HepG2 (cell line): ENCODE measurements around the gene HRCT1. TPM values are rescaled to one million over a fixed set of nuclear protein-coding genes. Genes with fewer than 3 reads are reported as not detected.
A peak's percentile ranks its signal among the peaks of the same experiment; 100 is the strongest.

Source experiments
- ATAC-seq: fragments of 200-7000 bp; cut with Tn5 transposase; 3 replicates; pipeline ENCODE4 v1.9.1; 2020; ENCODE audit warnings: mild to moderate bottlenecking, moderate library complexity
- BruUV-seq: library from RNA; stranded (reverse); fragments of 400-500 nt; replicated peaks from 2 replicates; lab custom pipeline; 2021; lab: Mats Ljungman, UMichigan
- CTCF ChIA-PET: fragments of 300-600 bp; formaldehyde crosslinking; extraction: SDS; loops from one replicate; lab custom pipeline; 2021; ENCODE audit warnings: low total read pairs, inconsistent platforms, low intra/inter-chr PET ratio; lab: Yijun Ruan, JAX
- POLR2A ChIA-PET: fragments of 350-600 bp; sonication (Branson Sonifier 250); formaldehyde crosslinking; loops from one replicate; lab custom pipeline; 2020; ENCODE audit warnings: antibody characterized with exemption, inconsistent platforms; lab: Yijun Ruan, JAX
- DNase-seq: peaks from one replicate; pipeline ENCODE4 v3.0.0-alpha.2; 2015; ENCODE audit warnings: low spot score
- FAIRE-seq: peaks from 3 replicates; lab custom pipeline; 2011; peaks lifted over from hg19 to GRCh38; lab: Jason Lieb, UNC
- H2AFZ ChIP-seq: one replicate; pipeline ENCODE4 v1.6.1; 2011; ENCODE audit warnings: low read length, inconsistent platforms
- H3K27ac ChIP-seq: fragments of 300-600 bp; 3 replicates; pipeline ENCODE4 v1.8.0; 2011; ENCODE audit warnings: mixed run types, mild to moderate bottlenecking, mixed read lengths, low read length, inconsistent platforms; ENCODE audit not compliant: insufficient read depth; ENCODE audit errors: extremely low read length
- H3K27me3 ChIP-seq, 2 experiments: fragments of 200-600 bp in 1 of 2; 2 replicates in 1 of 2; 3 replicates in 1 of 2; pipeline versions ENCODE4 v1.6.0 to v1.8.0; 2011; ENCODE audit warnings: low read length in 2 of 2, mild to moderate bottlenecking in 2 of 2, moderate library complexity in 2 of 2, inconsistent platforms in 1 of 2; ENCODE audit not compliant: insufficient read depth in 2 of 2, control insufficient read depth in 1 of 2
- H3K36me3 ChIP-seq, 2 experiments: fragments of 200-600 bp in 1 of 2; replicated peaks in 1 of 2; 2 replicates in 1 of 2; 3 replicates in 1 of 2; pipeline versions ENCODE4 v1.5.1 to v1.8.0; 2011; ENCODE audit warnings: low read length in 2 of 2, inconsistent platforms in 1 of 2; ENCODE audit not compliant: insufficient read depth in 2 of 2, control insufficient read depth in 1 of 2
- H3K4me1 ChIP-seq: 2 replicates; pipeline ENCODE4 v1.5.1; 2012; ENCODE audit warnings: low read length, inconsistent platforms; ENCODE audit not compliant: insufficient read depth
- H3K4me2 ChIP-seq: 2 replicates; pipeline ENCODE4 v1.6.0; 2011; ENCODE audit warnings: low read depth, low read length, inconsistent platforms
- H3K4me3 ChIP-seq, 3 experiments: fragments of 200-600 bp in 1 of 3; sonication (generic), shearing (Covaris generic) in 1 of 3; replicated peaks in 1 of 3; 2 replicates each; pipeline ENCODE4 v1.5.1; 2011 to 2016; ENCODE audit warnings: low read length in 3 of 3, inconsistent platforms in 2 of 3, low read depth in 2 of 3, mild to moderate bottlenecking in 2 of 3, control low read depth in 1 of 3, mixed read lengths in 1 of 3; ENCODE audit not compliant: insufficient read depth in 1 of 3
- H3K79me2 ChIP-seq: one replicate; pipeline ENCODE4 v1.6.1; 2011; ENCODE audit warnings: low read length, inconsistent platforms; ENCODE audit not compliant: insufficient read depth
- H3K9ac ChIP-seq: 2 replicates; pipeline ENCODE4 v1.6.0; 2011; ENCODE audit warnings: mild to moderate bottlenecking, low read depth, low read length, inconsistent platforms; ENCODE audit not compliant: insufficient read depth
- H3K9me3 ChIP-seq: 2 replicates; pipeline ENCODE4 v1.5.1; 2012; ENCODE audit warnings: mild to moderate bottlenecking, low read length
- H4K20me1 ChIP-seq: 2 replicates; pipeline ENCODE4 v1.6.0; 2011; ENCODE audit warnings: inconsistent platforms, mild to moderate bottlenecking, low read length, moderate library complexity; ENCODE audit not compliant: insufficient read depth
- HMG20A ChIP-seq: IDR thresholded peaks from 2 replicates; pipeline ENCODE4 v1.6.1; 2016; ENCODE audit warnings: borderline replicate concordance
- IKZF1 ChIP-seq: fragments of 450-650 bp; IDR thresholded peaks from 2 replicates; pipeline ENCODE4 v1.7.1; 2016
- MED13 ChIP-seq: sonication (generic); formaldehyde crosslinking; IDR thresholded peaks from 2 replicates; pipeline ENCODE4 v1.5.0; 2020; ENCODE audit warnings: missing genetic modification reagents
- NR2F6 ChIP-seq, 2 experiments: IDR thresholded peaks; 2 replicates each; pipeline ENCODE4 v1.6.1; 2016; ENCODE audit warnings: antibody characterized with exemption in 1 of 2, mild to moderate bottlenecking in 1 of 2
- ONECUT2 ChIP-seq: sonication (generic); formaldehyde crosslinking; IDR thresholded peaks from 2 replicates; pipeline ENCODE4 v1.4.0; 2020; ENCODE audit warnings: missing genetic modification reagents
- POLR2G ChIP-seq: fragments of 200-400 bp; formaldehyde crosslinking; IDR thresholded peaks from 2 replicates; pipeline ENCODE4 v1.6.1; 2018; ENCODE audit warnings: mild to moderate bottlenecking, low read depth, low read length, moderate library complexity
- PTBP1 ChIP-seq: fragments of 200-400 bp; formaldehyde crosslinking; IDR thresholded peaks from 2 replicates; pipeline ENCODE4 v1.6.1; 2018; ENCODE audit warnings: low read length, low read depth; ENCODE audit not compliant: poor library complexity, severe bottlenecking
- RCOR2 ChIP-seq: IDR thresholded peaks from 2 replicates; pipeline ENCODE4 v1.6.1; 2016; ENCODE audit warnings: missing biosample characterization, missing genetic modification reagents
- SALL1 ChIP-seq: sonication (generic); formaldehyde crosslinking; IDR thresholded peaks from 2 replicates; pipeline ENCODE4 v1.8.0; 2022; ENCODE audit warnings: mild to moderate bottlenecking, missing genetic modification reagents
- STAT5B ChIP-seq: sonication (generic); formaldehyde crosslinking; IDR thresholded peaks from 2 replicates; pipeline ENCODE4 v1.4.0; 2020; ENCODE audit warnings: missing genetic modification reagents
- ZBTB7B ChIP-seq: sonication (generic); formaldehyde crosslinking; IDR thresholded peaks from 2 replicates; pipeline ENCODE4 v1.4.0; 2020; ENCODE audit warnings: missing genetic modification reagents
- ZNF207 ChIP-seq: fragments of 450-650 bp; IDR thresholded peaks from 2 replicates; pipeline ENCODE4 v1.6.1; 2016; ENCODE audit warnings: antibody characterized with exemption, borderline replicate concordance
- ZNF331 ChIP-seq: sonication (generic); formaldehyde crosslinking; IDR thresholded peaks from 2 replicates; pipeline ENCODE4 v1.4.0; 2020; ENCODE audit warnings: missing genetic modification reagents
- ZNF543 ChIP-seq: sonication (generic); formaldehyde crosslinking; IDR thresholded peaks from 2 replicates; pipeline ENCODE4 v1.4.0; 2020; ENCODE audit warnings: mild to moderate bottlenecking, missing genetic modification reagents
- ZSCAN21 ChIP-seq: sonication (generic); formaldehyde crosslinking; IDR thresholded peaks from 2 replicates; pipeline ENCODE4 v1.8.0; 2022; ENCODE audit warnings: mild to moderate bottlenecking, missing genetic modification reagents, moderate library complexity, borderline replicate concordance
- WGBS: methylation state at CpG from one replicate; pipeline ENCODE4 v1.1.6; 2017; ENCODE audit warnings: low lambda C conversion rate; 5-methylcytosine and 5-hydroxymethylcytosine counted together
- in situ Hi-C: cut with HindIII; loops from 2 replicates; pipeline ENCODE4 v1.10.0; 2017; ENCODE audit warnings: low pct_unique_long_range_greater_than_20kb; ENCODE audit not compliant: extremely low pct_ligation_motif_present
- intact Hi-C: fragments of 100-400 bp; cut with micrococcal nuclease; formaldehyde crosslinking; loops from one replicate; pipeline ENCODE4 v1.10.0; 2022; ENCODE audit not compliant: unreplicated experiment
- polyA plus RNA-seq, 8 experiments: library from polyadenylated mRNA; depleted of rRNA in 3 of 8; stranded (reverse) in 7 of 8; unstranded in 1 of 8; fragments of >200 nt; fragmentation: Illumina TruSeq in 4 of 8; extraction: Trizol in 4 of 8; gene quantifications; 2 replicates each; pipeline versions ENCODE4 v1.2.1 to v1.2.3, GENCODE V29; 2011 to 2016; ENCODE audit warnings: low read depth in 4 of 8, missing spikeins in 1 of 8, mixed read lengths in 1 of 8; ENCODE audit not compliant: insufficient read depth in 1 of 8
- total RNA-seq, 5 experiments: library from RNA; depleted of rRNA; stranded (reverse); fragments of >200 nt; fragmentation: Illumina TruSeq; extraction: Trizol; gene quantifications; 2 replicates each; pipeline ENCODE4 v1.2.3, GENCODE V29; 2016; ENCODE audit warnings: low read depth in 1 of 5
- TF ChIP-seq, protein P1 (sequence below): sonication (generic); formaldehyde crosslinking; IDR thresholded peaks from 2 replicates; pipeline ENCODE4 v1.8.0; 2022; ENCODE audit warnings: mild to moderate bottlenecking, missing genetic modification reagents
- TF ChIP-seq, protein P2 (sequence below): sonication (generic); formaldehyde crosslinking; IDR thresholded peaks from 2 replicates; pipeline ENCODE4 v1.4.0; 2020; ENCODE audit warnings: low read depth, missing genetic modification reagents

HRCT1 gene
- total and polyA plus RNA-seq, 2 of the 13 experiments (the other 11 are each of a cell fraction or from before 2014, with no cell fraction given), result 0.13 TPM; not detected in 1

DNA sequence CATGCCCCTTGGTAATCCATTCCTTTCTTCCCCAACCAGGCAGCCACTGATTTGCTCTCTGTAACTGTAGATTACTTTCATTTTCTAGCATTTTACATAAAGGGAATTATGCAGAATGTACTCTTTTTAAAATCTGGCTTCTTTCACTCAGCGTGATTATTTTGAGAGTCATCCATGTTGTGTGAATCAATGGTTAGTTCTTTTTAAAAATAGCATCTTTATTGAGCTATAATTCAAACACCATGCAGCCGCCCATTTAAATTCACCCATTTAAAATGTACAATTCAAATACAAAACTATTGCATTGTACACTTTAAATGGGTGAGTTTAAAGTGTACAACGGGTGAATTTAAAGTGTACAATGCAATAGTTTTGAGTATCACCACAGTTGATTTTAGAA, 33.5 kb upstream of the HRCT1 start:
- CTCF ChIA-PET, result no interaction called here

DNA sequence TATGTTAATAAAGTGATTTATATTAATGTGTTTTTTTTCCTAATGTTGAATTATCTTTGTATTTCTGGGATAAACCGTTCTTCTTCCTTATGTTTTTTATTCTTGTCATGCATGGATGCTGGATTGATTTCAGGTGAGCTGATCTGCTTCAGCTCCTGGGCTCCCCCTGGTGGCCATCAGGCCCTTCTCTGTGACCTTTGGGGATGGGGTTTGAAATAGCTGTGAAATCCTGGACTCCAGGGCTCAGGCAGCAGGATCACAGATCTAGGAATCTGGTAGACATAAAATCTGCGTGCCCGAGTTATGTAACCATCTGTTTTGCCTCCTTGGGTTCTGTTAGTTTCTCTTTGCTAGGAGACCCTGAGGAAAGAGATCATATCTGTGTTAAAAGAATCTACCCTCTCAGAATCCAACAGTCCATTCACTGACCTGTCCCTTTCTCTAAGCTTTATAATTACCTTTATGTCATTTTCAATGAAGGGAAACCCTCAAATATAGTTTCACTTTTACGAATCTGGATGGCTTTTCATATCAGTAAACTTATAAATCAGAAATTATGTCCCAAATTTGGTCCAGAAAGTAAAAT, 23.6 kb upstream of the HRCT1 start:
- Histone ChIP-seq H3K4me3 (no peak overlapping the region), H2AFZ (no peak overlapping the region), H4K20me1 (no peaks in the 10 kb centered on the region; the same call in 1 of the 2 replicates), H3K4me2 (no peak overlapping the region), H3K27me3 (no peaks in the 10 kb centered on the region), H3K79me2 (no peaks in the 10 kb centered on the region), H3K27ac (no peak overlapping the region), H3K9me3 (no peaks in the 10 kb centered on the region), H3K4me1 (peaks cover 9% of the 10 kb centered on the region; the same call in 1 of the 2 replicates), H3K9ac (no peak overlapping the region), H3K36me3 (no peaks in the 10 kb centered on the region)
- no TSS peak for BruUV-seq
- FAIRE-seq, result peak; percentile 51
- peak; percentile 62 for DNase-seq
- in situ Hi-C loops (loop anchor here (5.0 kb wide), 2 partner anchors 55 to 95 kb away; partner anchors contain the start of genes FAM221B and TMEM8B), intact Hi-C loops (loop anchor here (1.0 to 10.0 kb wide), 3 partner anchors 56 to 238 kb away; partner anchors contain the start of gene NPR2)
- ChIA-PET CTCF (interaction anchor here (2.2 to 3.0 kb wide), 2 partner anchors 56 to 92 kb away, joined by 24 to 26 read pairs; no protein-coding TSS in a partner anchor), POLR2A (interaction anchor here (1.0 kb wide), 1 partner anchor 54 kb away, joined by 3 read pairs; the partner anchor contains the start of genes FAM221B and TMEM8B)
- ATAC-seq, result peak; percentile 84
- WGBS, result 0% methylated on average over 4 of the region's 4 CpGs
- TF ChIP-seq NR2F6 (IDR thresholded peaks at IDR 0.05), result peak; percentile 64
- peak; percentile 48; the same call in 1 of the 2 replicates for TF ChIP-seq NR2F6 (CRISPR knock-in tag; IDR thresholded peaks at IDR 0.05)
- TF ChIP-seq ZBTB7B (CRISPR knock-in tag), result no peak
- no peak for TF ChIP-seq ZNF207
- TF ChIP-seq ONECUT2 (CRISPR knock-in tag), result no peak
- TF ChIP-seq, protein P1, sequence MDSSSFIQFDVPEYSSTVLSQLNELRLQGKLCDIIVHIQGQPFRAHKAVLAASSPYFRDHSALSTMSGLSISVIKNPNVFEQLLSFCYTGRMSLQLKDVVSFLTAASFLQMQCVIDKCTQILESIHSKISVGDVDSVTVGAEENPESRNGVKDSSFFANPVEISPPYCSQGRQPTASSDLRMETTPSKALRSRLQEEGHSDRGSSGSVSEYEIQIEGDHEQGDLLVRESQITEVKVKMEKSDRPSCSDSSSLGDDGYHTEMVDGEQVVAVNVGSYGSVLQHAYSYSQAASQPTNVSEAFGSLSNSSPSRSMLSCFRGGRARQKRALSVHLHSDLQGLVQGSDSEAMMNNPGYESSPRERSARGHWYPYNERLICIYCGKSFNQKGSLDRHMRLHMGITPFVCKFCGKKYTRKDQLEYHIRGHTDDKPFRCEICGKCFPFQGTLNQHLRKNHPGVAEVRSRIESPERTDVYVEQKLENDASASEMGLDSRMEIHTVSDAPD (CRISPR knock-in tag), result no peak
- TF ChIP-seq HMG20A (CRISPR knock-in tag), result no peak
- no peak for TF ChIP-seq IKZF1
- no peak for TF ChIP-seq MED13 (CRISPR knock-in tag)
- TF ChIP-seq PTBP1, result no peak
- TF ChIP-seq, protein P2, sequence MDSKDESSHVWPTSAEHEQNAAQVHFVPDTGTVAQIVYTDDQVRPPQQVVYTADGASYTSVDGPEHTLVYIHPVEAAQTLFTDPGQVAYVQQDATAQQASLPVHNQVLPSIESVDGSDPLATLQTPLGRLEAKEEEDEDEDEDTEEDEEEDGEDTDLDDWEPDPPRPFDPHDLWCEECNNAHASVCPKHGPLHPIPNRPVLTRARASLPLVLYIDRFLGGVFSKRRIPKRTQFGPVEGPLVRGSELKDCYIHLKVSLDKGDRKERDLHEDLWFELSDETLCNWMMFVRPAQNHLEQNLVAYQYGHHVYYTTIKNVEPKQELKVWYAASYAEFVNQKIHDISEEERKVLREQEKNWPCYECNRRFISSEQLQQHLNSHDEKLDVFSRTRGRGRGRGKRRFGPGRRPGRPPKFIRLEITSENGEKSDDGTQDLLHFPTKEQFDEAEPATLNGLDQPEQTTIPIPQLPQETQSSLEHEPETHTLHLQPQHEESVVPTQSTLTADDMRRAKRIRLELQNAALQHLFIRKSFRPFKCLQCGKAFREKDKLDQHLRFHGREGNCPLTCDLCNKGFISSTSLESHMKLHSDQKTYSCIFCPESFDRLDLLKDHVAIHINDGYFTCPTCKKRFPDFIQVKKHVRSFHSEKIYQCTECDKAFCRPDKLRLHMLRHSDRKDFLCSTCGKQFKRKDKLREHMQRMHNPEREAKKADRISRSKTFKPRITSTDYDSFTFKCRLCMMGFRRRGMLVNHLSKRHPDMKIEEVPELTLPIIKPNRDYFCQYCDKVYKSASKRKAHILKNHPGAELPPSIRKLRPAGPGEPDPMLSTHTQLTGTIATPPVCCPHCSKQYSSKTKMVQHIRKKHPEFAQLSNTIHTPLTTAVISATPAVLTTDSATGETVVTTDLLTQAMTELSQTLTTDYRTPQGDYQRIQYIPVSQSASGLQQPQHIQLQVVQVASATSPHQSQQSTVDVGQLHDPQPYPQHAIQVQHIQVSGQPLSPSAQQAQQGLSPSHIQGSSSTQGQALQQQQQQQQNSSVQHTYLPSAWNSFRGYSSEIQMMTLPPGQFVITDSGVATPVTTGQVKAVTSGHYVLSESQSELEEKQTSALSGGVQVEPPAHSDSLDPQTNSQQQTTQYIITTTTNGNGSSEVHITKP (CRISPR knock-in tag), result no peak
- no peak for TF ChIP-seq ZSCAN21 (CRISPR knock-in tag)

More for the DNA sequence above, 33.5 kb upstream of the HRCT1 start:
- Histone ChIP-seq H3K4me1 (0 out of 2 replicates have a peak, but pooled peaks cover 5% of the 10 kb centered on the region), H3K27ac (no peak overlapping the region), H3K27me3 (peaks cover 0 to 9% of the 10 kb centered on the region in 2 experiments; a peak in 1 of 5 replicates), H2AFZ (no peak overlapping the region), H3K9me3 (no peaks in the 10 kb centered on the region), H3K9ac (no peak overlapping the region), H3K36me3 (no peaks in the 10 kb centered on the region), H3K79me2 (no peaks in the 10 kb centered on the region), H3K4me3 (no peak overlapping the region), H3K4me2 (no peak overlapping the region), H4K20me1 (no peaks in the 10 kb centered on the region)
- TF ChIP-seq SALL1 (CRISPR knock-in tag) (no peak), ZNF543 (CRISPR knock-in tag) (no peak), ZNF331 (CRISPR knock-in tag) (no peak), STAT5B (CRISPR knock-in tag) (no peak), POLR2G (no peak), RCOR2 (CRISPR knock-in tag) (no peak)
- WGBS, result 18% methylated on average over 3 of the region's 3 CpGs
- intact Hi-C loops (no loop called here), in situ Hi-C loops (no loop called here)
- ATAC-seq (no peak), FAIRE-seq (no peak), DNase-seq (no peak)
- BruUV-seq, result no TSS peak
- POLR2A ChIA-PET, result no interaction called here
